IPS-NIHi11 (cell line): ENCODE results near the gene SIAH2.

Experiments used
- DNase-seq: peaks from one replicate; pipeline ENCODE4 v3.0.0; 2012; ENCODE audit warnings: mixed read lengths, low spot score

The SIAH2 gene

DNA sequence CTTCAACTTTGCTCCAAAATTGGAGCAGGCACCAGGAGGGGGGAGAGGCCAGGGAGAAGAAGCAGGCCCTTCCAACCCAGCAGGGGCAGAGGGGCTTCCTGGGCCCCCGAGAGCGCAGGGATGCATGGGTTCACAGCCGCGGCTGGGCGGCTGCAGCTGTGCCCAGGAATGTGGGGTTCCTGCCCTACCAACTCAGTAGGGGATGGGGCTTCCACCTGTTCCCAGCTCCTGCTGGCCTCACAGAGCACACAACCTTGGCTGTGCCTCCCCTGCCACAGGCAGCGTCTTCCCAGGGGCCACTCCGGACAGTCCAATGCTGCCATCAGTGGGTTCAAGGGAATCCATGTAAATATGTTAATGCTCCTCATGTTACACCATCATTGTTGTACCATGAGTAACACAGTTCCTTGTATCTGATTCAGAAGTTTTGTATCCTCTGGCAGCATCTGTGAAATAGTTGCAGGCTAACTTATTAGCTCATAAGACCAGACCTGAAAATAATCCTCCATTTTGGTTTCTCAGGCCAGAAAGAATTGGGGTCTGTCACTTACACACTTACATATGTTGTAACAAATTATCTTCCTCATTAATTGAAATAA is 12.1 kb upstream of the SIAH2 start:
- no peak for DNase-seq

DNA sequence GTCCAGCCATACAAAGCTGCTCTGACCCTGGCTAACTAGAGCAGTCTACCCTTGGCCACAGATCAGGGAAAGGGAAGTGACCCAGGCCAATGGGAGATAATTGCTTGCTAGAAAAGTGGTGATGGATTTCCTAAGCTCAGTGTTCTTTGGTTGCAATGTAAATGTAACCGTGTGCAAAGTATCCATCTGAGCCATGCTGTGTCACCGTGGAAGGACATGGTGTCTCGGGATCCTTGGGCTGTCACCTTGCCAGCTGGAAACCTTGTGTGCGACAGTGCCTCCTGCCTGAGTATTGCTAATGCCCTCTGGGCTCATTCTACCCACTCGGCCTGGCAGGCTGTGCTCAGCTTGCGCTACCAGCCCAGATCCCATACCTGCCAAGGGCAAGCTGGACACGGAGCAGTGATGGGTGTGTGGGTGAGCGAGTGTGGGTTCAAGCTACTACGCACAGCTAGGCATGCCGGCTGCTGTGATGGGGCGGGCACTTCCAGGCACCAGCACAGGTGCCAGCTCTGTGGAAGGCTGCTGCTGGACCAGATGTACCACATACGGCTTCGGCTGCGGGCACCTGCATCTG is 10.7 kb upstream of the SIAH2 start:
- DNase-seq = no peak

DNA sequence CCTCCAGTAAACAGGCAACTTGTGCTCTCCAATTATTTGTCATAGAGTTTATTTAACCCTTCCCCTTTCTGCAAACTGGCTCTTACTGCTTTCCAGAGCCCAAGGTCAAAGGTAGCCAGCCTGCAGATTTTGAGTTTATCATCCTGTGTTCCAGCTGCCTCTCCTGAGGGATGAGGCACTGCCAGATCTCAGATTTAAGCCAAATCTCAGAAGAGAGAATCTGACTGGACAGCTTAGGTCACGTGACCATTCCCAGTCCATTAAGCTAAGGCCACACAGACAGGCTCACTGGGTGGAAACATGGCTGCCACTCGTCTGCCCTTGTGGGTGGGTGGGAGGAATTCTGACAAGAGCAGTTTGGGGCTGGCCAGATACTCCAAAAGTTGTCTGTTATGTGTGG is 8.6 kb upstream of the SIAH2 start:
- no peak for DNase-seq

DNA sequence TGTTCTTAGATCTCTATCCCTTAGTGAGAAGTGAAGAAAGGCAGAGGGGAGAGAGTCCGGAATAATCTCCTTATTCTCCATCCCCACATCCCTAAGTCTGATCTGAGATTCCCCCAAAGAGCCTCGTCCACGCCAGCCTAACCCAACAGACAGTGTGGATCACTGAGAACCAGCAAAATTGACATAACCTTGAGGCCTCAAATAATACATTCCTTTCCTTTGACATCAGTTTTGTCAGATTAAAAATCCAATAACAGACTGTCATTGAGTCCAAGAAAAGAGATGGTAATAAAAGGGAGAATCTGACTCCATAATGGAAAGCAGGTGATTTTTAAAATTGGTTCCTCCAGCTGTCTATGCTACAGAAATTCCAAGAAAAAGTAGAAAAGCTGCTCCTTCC is 7.7 kb upstream of the SIAH2 start:
- DNase-seq = no peak

DNA sequence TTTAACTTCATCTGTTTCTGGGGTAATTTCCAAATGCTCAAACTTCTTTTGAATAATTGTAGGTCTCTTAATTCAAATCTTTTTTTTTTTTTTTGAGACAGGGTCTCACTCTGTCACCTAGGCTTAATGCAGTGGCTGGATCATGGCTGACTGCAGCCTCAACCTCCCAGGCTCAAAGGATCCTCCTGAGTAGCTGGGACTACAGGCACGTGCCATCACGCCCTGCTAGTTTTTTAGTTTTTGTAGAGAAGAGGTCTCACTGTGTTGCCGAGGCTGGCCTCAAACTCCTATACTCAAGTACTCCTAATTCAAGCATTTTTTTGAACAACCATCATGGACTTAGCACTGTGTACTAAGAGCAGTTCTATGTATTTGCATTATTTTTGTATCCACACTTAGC is 3.8 kb upstream of the SIAH2 start:
- no peak for DNase-seq

DNA sequence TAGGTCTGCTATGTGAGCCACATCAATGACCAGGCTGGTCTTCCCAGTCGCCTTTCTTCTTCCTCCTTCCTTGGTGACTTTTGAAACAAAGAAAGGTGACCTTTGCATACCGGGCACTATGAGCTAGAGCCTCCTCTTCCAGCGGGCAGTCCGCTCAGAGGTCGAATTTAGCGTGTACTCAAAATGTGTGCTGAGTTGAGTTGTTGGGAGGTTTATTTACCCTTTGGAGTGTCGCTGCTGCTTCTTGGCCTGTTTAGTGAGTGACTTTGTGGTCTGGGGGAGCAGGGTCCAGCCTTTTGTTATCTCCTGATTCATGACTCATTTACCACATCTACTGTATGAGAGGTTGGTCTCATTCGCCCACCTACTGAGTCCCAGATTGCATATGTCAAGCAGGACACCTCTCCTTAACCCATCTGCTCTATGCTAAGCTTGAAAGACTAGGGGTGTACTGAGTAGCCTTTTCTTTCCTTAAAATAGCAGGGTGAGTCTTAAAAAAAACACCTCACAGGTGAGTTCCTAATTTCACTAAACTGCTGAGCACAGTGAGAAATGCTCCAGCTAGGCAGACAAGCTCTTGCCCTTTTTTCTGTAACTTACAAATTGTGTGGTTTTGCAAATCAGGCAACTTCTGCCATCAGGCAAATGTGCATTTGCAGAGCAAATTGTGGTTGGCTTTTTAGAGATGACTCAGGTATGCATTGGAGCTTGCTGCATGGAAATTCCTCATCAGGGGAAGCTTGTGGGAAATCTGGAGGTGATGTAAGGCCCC is 3.2 kb upstream of the SIAH2 start:
- DNase-seq = no peak

DNA sequence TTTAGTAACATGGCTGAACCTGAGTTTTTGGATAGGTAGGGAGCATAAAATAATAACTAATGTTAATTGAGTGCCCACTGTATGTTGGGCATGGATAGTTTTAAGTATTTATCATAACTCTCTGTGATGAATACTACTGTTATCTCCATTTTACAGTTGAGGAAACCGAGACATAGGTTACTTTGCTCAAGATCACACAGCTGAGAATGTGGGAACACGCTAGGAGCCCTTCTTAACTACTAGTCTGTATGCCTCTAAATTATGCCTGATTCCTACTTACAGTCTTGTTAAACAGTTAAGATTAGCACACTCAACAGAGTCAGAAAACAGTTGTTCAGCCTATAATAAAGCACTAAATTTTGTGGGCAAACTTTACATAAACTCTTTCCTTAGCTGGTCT is 2.0 kb upstream of the SIAH2 start:
- no peak for DNase-seq

DNA sequence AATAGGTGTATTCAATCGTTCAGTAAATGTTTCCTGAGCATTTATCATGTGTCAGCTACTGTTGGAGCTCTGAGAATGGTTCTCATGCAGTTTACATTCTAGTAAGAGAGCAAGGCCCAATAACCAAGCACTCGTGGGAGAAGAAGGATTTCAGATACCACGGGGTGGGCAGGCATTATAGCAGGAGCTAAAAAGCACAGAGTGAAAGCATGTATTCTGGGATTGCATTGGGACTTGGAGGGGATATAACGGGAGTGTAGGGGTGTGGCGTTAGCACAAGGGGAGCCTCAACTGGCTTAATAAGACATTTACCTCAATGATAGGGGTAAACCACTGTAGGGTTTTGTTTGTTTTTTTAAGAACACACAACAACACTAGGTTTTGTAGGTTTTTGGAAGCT is 1.6 kb upstream of the SIAH2 start:
- no peak for DNase-seq

DNA sequence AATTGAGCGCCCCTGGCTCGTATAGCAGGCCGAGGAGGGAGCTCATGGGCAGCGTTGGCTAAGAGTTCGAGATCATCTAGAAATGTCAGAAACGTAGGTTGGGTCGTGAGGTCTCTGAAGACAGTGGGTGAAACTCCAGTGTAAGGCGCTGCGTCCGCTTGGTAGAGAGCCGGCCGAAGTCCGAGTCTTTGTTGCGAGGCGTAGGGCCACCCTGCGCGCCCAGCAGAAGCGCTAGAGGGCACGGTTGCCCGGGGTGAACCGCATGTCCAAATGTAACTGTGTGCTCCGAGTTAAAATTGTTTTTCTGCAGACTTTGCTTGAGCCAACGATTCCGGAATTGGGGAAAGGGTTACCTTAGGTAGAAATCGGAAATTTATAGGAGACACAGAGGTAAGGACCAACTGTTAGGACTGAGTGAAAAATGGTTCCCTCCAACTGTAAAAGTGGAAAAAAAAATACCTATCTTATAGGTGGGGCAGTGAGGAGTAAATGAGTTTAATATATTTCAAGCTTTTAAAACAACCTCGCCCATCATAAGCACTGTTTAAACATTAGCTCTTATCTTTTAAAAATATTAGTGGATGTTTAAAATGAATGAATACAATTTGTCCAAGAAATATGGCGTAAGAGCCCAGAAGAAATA is 993 bp upstream of the SIAH2 start:
- DNase-seq = peak; percentile 53

DNA sequence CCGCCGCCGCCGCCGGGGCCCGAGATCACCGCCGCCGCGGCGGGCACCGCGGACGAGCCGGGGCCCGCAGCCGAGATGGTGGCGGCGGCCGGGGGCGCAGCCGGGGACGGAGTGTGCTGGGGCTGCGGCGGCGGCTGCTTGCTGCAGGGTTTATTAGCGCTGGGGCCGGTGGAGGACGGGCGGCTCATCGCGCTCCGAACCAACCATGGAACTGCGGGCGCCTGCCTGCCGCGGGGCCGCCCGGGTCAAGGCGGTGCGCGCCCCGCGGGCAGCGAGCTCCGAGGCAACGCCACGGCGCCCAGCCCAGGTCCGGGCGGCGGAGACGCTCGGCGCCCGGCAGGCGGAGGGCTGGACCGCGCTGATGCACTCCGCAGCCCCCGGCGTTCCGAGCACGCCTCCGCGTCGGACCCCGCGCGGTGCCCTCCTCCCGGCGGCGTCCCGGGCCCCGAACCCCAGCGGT is 277 bp downstream of the SIAH2 start:
- no peak for DNase-seq

DNA sequence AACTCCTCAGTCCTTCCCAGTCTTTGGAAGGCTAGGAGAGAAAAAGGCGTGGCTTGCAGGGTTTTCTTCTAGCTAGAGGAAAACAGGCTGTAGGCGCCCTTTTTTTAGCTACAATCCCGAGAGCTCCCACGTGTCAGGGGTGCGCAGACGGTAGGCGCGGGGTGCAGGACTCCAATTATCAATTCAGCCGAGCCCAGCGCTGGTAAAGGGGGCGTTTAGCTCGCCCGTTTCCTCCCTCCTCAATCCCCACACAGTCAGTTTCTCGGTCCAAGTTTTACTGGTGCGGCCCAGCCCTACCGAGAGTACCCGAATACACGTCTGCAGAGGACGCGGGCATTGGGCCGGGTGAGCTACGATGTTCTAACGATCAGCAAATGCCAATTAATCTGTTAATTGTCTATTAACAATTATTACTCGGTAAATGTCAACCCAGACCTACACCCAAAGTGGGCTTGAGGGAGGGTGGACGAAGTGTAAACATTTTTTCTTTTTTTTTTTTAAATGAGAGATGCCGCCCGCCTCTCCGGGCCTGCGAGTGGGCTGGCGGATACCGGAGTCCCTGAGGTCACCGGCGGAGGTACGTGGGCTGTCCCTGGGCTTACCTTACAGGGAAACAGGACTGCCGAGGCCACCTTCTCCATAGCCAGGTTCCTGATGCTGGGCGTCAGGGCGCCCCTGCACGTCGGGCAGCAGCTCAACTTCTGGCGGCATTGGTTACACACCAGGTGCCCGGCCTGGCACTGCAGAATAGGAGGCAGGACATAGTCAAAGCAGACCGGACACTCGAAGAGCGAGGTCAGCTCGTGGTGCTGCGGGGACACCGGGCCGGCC is 923 bp downstream of the SIAH2 start:
- peak; percentile 45 for DNase-seq

DNA sequence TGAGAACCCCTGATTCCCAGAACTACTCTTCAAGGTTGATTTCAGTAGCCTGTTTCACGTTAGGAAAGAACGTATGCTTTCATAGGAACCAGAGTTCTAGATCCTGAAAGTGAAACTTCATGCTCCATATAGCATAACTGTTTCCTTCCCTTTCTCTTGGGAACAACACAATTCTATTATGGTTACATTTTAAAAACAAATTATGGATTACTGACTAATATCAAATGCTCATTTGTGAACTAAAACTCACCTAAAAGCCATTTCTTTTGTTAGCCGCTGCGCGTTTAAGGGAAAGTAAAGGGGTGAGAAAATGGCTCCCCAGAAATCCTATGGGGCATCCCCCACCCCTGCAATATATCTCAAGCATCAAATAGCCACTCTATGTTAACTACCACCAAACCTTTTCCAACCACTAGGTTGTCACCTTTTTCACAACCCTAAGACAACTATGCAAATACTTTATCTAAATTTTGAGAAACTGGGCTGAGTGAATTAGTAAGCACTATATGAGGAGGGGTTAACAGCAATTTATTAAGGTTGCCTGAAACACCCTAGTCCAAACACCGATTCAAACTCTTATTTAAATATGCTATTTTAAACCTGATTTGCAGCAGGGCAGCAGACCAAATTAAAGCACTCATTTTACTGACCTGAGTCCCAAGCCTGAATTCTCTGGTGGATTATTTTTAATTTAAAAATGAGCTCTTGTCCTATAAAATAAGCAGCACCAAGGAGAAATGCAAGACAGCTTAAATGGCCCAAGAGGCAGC is 2.4 kb downstream of the SIAH2 start:
- DNase-seq = no peak

DNA sequence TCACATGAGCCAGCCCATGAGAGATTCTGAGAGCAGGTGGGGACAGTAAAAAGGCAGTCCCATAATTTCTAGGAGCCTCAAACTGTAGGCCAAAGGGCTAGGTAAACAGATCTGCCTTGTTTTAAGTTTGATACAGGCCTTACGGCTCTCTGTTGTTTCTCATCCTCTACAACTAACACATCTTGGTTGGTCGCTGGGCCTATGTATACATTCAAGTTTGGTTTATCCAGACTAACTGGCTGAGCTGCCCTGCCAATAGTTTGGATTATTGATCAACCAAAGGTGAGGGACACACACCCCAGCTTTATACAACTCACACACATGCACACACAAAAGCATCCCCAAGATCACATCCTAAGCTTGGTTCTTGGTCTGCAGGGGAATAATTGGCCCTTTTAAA is 3.0 kb downstream of the SIAH2 start:
- no peak for DNase-seq

DNA sequence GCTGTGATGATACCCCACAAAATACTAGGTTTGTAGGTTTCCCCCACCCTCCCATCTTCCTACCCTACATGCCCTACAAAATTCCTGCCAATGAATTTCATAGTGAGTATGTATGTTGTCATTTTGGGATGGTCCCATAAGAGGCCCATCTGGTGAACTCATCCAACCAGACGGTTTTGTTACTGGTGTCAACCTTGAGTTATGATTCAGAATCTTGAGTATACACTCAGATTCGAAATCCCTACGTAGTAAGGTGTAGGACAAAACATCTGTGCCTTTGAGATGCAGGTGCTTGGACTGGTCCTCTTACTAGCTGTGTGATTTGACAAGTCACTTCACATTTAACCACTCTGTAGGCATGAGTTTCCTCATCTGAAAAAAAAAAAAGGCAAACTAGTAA is 3.6 kb downstream of the SIAH2 start:
- DNase-seq = no peak

DNA sequence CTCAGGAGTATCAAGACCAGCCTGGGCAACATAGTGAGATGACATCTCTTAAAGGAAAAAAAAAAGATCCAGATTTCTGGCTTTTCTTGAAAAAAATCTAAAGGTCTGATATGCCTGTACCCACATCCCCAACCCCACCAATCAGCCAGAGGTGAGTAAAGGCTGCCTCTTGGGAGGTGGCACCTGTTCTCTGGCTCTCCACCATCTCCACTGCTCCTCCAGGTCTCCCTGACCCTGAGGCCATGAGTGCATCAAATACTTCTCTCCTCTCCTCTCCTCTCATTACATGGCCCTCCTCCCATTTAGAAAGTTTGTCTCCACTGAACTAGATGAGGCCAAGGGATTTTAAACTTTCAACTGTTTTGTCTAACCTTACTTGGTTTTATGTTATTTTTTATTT is 5.2 kb downstream of the SIAH2 start:
- no peak for DNase-seq

DNA sequence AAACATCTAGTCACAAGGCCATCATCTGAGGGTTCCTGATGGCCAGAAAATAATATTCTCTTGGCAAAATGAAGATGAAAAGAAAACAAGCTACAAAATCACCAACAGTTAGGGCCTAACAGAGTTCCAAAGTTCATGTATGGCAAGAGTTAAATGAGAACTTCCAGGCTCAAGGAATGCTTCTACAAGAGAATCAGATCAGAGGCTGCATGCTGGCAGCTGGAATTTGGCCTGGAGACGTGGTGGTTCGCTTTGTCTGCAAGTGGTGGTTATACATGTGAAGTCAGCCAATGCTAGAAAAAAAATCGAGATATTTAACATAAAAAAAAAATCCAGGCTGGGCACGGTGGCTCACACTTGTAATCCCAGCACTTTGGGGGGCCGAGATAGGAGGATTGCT is 5.6 kb downstream of the SIAH2 start:
- no peak for DNase-seq

DNA sequence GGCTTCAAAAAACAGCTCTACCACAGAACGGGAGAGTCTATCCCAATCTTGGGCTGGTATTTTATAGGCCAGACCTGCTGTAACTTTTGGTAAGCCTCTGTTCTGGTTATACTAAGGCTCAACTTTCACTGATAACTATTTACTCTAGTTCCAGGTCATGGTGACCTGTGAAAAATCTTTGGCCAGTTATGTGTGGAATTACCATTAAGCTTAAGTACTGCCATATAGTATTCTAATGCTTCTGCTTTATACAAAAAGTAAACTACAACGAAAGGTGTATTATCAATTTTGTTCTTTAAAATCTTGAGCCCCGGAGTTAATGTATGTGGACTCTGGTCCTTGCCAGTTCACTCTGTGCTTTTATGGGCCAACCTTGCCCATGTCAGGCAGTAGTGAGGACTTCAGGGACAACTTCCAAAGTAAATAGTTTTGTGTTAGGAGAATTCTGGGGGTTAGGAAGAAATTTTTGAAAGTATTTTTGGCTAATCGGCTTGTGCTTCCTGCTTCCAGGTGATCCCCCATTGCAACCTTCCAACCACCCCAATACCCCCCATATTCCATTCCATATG is 6.4 kb downstream of the SIAH2 start:
- no peak for DNase-seq

DNA sequence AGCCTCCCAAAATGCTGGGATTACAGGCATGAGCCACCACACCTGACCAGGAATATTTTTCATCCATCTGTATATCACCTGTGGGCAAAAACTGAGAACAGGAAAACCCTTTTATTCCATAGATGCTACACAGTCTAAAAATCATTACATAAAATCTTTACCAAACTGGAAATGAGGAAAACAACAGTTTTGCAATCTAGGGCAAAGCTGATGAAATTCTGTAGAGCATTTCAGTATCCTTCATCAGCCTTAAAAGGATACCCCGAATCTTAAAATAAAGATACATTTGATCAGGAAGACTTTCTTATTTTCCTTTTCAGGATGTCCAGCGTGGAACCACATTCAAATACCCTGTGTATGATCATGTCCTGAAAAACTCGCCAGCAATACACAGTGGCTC is 7.1 kb downstream of the SIAH2 start:
- no peak for DNase-seq

DNA sequence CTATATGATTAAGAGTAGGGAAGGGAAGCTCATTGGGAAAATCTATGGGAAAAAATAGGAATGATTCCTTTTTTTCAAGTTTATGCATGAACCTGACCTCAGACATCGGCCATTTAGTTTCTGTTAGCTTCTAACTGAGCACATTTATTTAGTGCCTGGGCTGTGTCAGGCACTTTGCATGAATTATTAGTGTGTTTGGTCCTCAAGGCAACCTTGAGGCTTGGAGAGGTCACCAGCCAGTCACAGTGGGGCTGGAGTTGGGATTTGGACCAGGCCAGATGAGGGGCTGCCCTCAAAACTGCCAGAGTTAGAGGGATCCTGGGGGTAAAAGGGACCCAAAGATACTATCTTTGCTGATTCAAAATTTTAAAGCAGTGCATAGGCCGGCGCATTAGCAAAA is 8.1 kb downstream of the SIAH2 start:
- no peak for DNase-seq

DNA sequence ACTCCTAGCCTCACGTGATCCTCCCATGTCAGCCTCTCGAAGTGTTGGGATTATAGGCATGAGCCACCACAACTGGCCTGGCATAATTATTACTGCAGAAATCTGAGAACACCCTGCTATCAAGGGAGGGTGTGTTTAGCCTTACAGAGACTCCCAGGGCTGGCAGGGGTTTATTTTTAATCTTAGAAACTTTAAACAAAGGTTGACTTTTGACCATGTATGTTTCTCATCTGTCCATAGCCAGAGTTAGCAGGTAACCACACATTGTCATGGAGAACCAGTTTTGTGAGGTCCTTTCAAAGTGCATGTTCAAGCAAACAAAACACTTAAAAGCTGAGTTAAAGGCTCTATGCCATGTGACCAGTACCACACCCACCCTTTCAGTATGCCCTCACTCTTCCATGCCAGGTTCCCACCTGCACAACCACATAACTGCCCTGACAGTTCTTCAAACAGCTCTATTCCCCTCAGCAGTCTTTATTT is 11.1 kb downstream of the SIAH2 start:
- DNase-seq = no peak

DNA sequence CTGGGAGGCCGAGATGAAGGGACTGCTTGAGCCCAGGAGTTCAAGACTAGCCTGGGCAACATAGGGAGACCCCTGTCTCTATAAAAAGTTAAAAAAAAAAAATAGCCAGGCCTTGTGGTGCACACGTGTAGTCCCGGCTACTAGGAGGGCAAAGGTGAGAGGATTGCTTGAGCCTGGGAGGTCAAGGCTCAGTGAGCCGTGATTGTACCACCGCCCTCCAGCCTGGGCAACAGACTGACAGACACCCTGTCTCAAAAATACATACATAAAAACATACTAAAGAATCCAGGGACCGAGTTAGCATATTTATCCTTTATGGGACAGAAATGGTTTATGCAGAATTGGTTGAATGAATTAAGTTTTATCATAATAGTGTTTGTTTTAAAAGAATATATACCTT is 13.7 kb downstream of the SIAH2 start:
- DNase-seq = no peak
